ENCODE data around the gene COL3A1. TPM values are rescaled to one million over a fixed set of nuclear protein-coding genes. Genes with fewer than 3 reads are reported as not detected.
A peak's percentile ranks its signal among the peaks of the same experiment; 100 is the strongest.

Gene COL3A1
- total and polyA plus RNA-seq, 4 donors, result 45.3 to 2,500 (median 369) TPM

DNA sequence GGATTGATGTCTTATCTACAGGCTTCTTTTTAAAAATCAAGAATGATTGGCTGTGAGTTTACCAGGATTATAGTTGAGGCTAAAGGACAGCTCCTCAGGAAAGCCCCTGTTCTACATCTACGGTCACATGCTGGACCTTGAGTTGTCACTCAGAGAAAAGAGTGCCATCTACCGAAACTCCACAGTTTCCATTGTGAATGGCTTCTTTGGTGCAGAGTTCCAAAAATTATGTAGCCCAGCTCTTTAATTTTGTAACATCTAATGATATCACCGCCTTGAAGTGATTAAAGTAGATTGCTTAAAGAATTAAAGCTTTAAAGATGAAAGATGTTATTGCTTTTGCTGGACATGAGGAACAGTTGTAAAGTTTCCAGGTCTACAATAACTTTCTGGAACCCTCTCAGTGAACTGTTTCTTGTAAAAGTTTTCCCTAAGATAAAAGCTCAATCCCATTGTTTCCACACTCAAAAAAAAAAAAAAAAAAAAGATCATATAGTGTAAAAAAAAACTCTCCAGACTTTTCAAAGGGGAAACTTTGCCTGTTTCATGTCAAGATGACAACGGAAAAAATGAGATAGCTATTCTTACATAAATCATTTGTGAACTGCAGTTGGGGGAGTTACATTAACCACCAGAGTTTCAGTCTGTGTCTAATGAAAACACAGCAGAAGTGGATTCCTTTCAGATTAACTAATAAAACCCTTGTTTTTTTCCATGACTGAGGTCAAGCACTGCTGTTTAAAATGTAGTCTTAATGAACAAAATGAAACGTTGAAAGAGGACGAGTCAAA, 4.3 kb downstream of the COL3A1 start:
- H3K27ac ChIP-seq (ENCODE audit: low read depth in 1 of 2, low read length in 1 of 2), result no peak overlapping the region
- peaks cover 0 to 49% (median 0%) of the 10 kb centered on the region in 5 donors for H3K4me1 ChIP-seq (ENCODE audit: control insufficient read depth in 5 of 5, insufficient read depth in 5 of 5, low read length in 5 of 5)
- H3K27me3 ChIP-seq (ENCODE audit: control insufficient read depth in 3 of 3, insufficient read depth in 3 of 3, low read length in 2 of 3), result no peaks in the 10 kb centered on the region
- H3K36me3 ChIP-seq (ENCODE audit: control insufficient read depth in 4 of 4, insufficient read depth in 4 of 4, low read length in 4 of 4), result peaks cover 0 to 8% (median 3%) of the 10 kb centered on the region in 4 donors
- TF ChIP-seq, protein P1, sequence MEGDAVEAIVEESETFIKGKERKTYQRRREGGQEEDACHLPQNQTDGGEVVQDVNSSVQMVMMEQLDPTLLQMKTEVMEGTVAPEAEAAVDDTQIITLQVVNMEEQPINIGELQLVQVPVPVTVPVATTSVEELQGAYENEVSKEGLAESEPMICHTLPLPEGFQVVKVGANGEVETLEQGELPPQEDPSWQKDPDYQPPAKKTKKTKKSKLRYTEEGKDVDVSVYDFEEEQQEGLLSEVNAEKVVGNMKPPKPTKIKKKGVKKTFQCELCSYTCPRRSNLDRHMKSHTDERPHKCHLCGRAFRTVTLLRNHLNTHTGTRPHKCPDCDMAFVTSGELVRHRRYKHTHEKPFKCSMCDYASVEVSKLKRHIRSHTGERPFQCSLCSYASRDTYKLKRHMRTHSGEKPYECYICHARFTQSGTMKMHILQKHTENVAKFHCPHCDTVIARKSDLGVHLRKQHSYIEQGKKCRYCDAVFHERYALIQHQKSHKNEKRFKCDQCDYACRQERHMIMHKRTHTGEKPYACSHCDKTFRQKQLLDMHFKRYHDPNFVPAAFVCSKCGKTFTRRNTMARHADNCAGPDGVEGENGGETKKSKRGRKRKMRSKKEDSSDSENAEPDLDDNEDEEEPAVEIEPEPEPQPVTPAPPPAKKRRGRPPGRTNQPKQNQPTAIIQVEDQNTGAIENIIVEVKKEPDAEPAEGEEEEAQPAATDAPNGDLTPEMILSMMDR (IDR thresholded peaks at IDR 0.05; ENCODE audit: control extremely low read depth, extremely low read depth), result no peak
- whole genome bisulfite sequencing, 2 donors, result 31 to 51% methylated on average over 6 of the region's 6 CpGs
- ATAC-seq (ENCODE audit: insufficient read depth, low FRiP score) (no peak), DNase-seq (peak in 2 of 3 donors; percentile 86 to 88)
- no peak overlapping the region for H3K4me3 ChIP-seq
- H3K9ac ChIP-seq (ENCODE audit: insufficient read depth in 1 of 2, low read length in 2 of 2), result peak overlapping the region in 1 of 2 donors; percentile 97
- no peaks in the 10 kb centered on the region for H3K9me3 ChIP-seq (ENCODE audit: control insufficient read depth in 4 of 4, insufficient read depth in 3 of 4, low read length in 3 of 4)

DNA sequence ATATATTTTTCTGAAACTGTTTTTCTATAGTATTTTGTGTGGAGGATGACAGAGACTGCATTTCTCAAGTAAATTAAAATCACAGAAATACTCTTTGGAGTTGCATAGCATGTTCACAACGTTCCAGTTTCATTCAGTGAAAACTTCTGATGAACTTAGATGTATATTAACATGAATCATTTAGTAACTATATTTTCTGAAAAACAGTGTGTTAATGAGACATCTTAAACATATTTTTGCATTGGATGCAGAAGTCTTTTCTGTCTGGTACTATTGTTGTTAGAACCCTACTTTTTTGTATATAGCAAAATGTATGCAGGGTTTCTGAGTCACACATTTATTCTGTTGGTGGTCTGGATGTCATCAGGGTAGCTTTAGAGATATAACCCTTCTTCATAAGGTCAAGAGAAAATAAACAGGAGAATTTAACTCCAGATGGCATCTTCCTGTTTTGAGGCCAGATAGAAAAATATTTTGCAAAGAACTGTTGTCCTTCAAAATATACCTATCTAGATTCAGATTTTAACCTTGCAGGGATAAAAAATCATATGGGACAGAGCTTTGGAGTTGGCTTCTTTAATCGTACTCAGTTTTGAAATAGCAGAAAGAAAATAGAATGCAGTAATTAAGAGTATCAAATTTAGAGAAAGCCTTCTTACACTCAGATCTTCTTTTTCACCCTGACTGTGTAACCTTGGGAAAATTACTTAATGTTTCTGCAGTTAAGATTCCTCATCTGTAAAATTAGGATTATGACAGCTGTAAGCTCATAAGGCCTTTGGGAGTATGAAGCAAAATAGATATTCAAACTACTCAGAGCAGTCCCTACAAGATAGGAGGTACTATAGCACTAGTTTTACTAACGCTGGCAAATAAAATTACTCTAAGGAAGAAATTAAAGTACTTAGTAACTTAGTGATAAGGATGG, 5.3 kb downstream of the COL3A1 start:
- ATAC-seq (ENCODE audit: insufficient read depth, low FRiP score), result no peak
- H3K4me3 ChIP-seq, result no peak overlapping the region
- no peaks in the 10 kb centered on the region for H3K9me3 ChIP-seq (ENCODE audit: control insufficient read depth in 4 of 4, insufficient read depth in 3 of 4, low read length in 3 of 4)
- peaks cover 0 to 52% (median 0%) of the 10 kb centered on the region in 5 donors for H3K4me1 ChIP-seq (ENCODE audit: control insufficient read depth in 5 of 5, insufficient read depth in 5 of 5, low read length in 5 of 5)
- WGBS, 2 donors, result 53 to 79% methylated on average over 3 of the region's 3 CpGs
- no peaks in the 10 kb centered on the region for H3K27me3 ChIP-seq (ENCODE audit: control insufficient read depth in 3 of 3, insufficient read depth in 3 of 3, low read length in 2 of 3)
- peak overlapping the region in 1 of 2 donors; percentile 97 for H3K9ac ChIP-seq (ENCODE audit: insufficient read depth in 1 of 2, low read length in 2 of 2)
- peak overlapping the region in 1 of 2 donors; percentile 29 for H3K27ac ChIP-seq (ENCODE audit: low read depth in 1 of 2, low read length in 1 of 2)
- DNase-seq, result peak in 2 of 3 donors; percentile 49 to 60
- TF ChIP-seq, protein P1 (IDR thresholded peaks at IDR 0.05; ENCODE audit: control extremely low read depth, extremely low read depth), result no peak
- peaks cover 0 to 8% (median 4%) of the 10 kb centered on the region in 4 donors for H3K36me3 ChIP-seq (ENCODE audit: control insufficient read depth in 4 of 4, insufficient read depth in 4 of 4, low read length in 4 of 4)

DNA sequence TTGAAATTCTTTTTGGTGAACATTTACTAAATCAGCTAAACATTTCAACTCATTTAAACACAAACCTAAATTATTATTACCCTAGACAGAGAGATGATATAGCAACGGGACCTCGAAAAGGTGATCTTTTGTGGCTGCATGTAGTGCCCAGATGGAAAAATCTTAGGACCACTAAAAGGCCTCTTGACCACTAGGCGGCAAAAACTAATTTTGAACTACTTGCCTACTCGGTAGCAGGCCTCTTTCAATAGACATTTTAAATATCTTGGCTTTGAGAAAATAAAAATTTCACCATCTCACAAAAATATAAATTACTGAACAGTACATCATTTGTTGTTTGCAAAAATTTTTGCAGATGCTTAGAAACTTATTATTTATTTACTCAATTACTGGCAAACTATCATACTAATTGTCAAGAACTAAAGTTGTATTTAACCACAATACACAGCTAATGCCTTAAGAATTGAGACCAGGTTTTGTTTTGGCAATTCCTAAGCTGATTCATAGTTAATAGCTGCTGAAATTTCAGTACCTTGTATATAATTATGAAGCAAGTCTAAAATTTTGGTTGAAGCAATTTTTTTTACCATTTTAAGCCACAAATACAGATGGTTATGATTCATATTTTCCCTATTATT, 9.4 kb downstream of the COL3A1 start:
- Histone ChIP-seq H3K36me3 (ENCODE audit: control insufficient read depth in 4 of 4, insufficient read depth in 4 of 4, low read length in 4 of 4) (peaks cover 0 to 40% (median 19%) of the 10 kb centered on the region in 4 donors), H3K4me3 (no peak overlapping the region), H3K4me1 (ENCODE audit: control insufficient read depth in 5 of 5, insufficient read depth in 5 of 5, low read length in 5 of 5) (peaks cover 0 to 46% (median 0%) of the 10 kb centered on the region in 5 donors), H3K9ac (ENCODE audit: insufficient read depth in 1 of 2, low read length in 2 of 2) (no peak overlapping the region), H3K27me3 (ENCODE audit: control insufficient read depth in 3 of 3, insufficient read depth in 3 of 3, low read length in 2 of 3) (no peaks in the 10 kb centered on the region), H3K27ac (ENCODE audit: low read depth in 1 of 2, low read length in 1 of 2) (no peak overlapping the region), H3K9me3 (ENCODE audit: control insufficient read depth in 4 of 4, insufficient read depth in 3 of 4, low read length in 3 of 4) (no peaks in the 10 kb centered on the region)
- TF ChIP-seq, protein P1 (IDR thresholded peaks at IDR 0.05; ENCODE audit: control extremely low read depth, extremely low read depth), result no peak
- WGBS, 2 donors, result 81 to 83% methylated on average over 4 of the region's 4 CpGs
- DNase-seq, result peak in 1 of 3 donors; percentile 50
- no peak for ATAC-seq (ENCODE audit: insufficient read depth, low FRiP score)

Measured in lung (tissue), 12 donors.